Measurements from ENCODE around the gene PIANP.

Gene PIANP

DNA sequence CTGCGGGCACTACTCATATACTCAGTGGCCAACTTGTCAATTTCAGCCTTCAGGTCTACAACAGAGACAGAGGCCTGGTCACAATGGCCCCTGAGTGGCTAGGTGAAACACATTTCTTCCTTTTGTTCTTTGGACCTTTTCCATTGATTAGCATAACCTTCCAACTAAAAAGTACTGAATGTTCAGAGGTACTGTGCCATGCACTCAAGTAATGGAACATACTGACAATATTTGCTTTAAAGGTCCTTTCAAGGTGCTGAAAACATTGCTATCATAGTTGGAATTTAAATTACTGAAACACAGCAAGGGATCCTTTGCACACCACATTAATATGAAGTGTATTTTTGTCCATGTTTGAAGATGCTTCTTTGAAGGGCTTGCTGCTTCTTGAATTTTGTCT, 47.3 kb downstream of the PIANP start:
- in situ Hi-C loops (cut with HindIII; ENCODE audit: low sequenced_read_pairs): no loop called here

DNA sequence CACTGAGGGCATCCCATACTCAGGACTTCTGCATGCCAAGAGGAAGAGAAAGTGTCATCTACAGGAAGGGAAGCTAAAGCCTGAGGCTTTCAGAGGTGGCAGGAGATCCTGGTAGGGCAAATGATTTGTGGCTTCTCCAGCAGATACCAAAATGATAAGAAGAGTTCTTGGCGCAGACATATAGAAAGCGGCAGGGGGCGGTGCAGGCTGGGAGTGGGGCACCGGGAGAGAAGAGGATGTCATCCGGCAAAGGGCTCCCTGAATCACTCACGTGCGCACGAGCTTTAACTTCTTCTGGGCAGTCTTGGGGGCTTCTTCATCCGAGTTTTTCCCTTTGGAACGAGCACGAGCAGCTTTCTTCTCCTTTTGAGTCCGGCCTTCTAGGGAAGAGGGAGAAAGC, 48.2 kb downstream of the PIANP start:
- TF ChIP-seq, protein P1, sequence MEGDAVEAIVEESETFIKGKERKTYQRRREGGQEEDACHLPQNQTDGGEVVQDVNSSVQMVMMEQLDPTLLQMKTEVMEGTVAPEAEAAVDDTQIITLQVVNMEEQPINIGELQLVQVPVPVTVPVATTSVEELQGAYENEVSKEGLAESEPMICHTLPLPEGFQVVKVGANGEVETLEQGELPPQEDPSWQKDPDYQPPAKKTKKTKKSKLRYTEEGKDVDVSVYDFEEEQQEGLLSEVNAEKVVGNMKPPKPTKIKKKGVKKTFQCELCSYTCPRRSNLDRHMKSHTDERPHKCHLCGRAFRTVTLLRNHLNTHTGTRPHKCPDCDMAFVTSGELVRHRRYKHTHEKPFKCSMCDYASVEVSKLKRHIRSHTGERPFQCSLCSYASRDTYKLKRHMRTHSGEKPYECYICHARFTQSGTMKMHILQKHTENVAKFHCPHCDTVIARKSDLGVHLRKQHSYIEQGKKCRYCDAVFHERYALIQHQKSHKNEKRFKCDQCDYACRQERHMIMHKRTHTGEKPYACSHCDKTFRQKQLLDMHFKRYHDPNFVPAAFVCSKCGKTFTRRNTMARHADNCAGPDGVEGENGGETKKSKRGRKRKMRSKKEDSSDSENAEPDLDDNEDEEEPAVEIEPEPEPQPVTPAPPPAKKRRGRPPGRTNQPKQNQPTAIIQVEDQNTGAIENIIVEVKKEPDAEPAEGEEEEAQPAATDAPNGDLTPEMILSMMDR (IDR thresholded peaks at IDR 0.05; ENCODE audit: low read depth, low read length): no peak
- in situ Hi-C loops (cut with HindIII; ENCODE audit: low sequenced_read_pairs): no loop called here
- no peak overlapping the region for H3K4me3 ChIP-seq (ENCODE audit: low read depth, low read length)
- DNase-seq (ENCODE audit: low read depth, low spot score): no peak

More for the DNA sequence above, 47.3 kb downstream of the PIANP start:
- no peak for DNase-seq (ENCODE audit: low read depth, low spot score)
- H3K4me3 ChIP-seq (ENCODE audit: low read depth, low read length): no peak overlapping the region
- TF ChIP-seq, protein P1 (IDR thresholded peaks at IDR 0.05; ENCODE audit: low read depth, low read length): no peak

DNA sequence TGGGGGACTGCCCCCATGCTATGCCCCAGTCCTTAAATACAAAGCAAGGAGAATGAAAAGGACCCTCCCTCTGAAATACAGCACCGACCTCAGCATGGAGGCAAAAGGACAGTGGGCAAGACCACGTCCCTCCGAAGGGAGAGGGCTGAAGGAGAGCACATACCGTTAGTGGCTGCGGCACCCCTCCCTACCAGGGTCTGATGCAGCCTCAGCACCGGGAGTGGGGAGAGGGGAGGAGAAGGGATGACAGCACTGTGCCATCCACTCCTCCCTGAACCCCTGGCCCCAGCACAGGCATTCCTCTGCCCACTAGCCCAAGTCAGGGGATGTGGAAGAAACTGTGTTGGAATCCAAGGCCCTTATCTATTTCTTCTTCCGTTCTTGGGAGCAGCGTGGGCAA, 49.8 kb downstream of the PIANP start:
- no peak for DNase-seq (ENCODE audit: low read depth, low spot score)
- in situ Hi-C loops (cut with HindIII; ENCODE audit: low sequenced_read_pairs): no loop called here
- TF ChIP-seq, protein P1 (IDR thresholded peaks at IDR 0.05; ENCODE audit: low read depth, low read length): no peak

DNA sequence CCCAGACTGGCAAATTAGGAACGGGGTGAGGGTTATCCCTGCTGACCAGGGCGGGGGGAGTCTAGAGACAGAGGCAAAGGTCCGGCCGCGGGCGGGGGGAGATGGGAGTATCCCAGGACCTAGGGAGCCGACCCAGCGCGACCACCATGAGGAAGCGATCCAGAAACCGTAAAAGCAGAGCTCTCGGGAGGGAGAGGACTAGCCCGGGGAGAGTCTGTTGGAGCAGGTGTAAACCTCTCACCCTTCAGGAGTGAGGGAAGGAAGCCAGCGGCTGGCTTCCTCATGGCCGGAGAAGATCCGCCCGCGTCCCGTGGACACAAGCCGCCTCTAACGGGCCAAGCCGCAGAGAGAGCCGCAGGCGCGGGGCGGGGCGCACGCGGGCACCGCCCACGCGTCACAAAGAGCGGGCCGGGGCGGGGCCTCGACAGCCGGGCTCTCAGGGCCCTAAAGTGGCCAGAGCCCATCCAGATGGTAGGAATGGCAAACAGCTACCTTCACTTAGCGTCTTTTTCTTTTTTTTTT, 53.5 kb downstream of the PIANP start, which contains the start of gene ACRBP:
TSS of gene ACRBP (minus strand) at position 350 of the 522 bp plus-strand sequence. CDS start at position 284, 66 bp downstream.
- in situ Hi-C loops (cut with HindIII; ENCODE audit: low sequenced_read_pairs): no loop called here
- TF ChIP-seq, protein P1 (IDR thresholded peaks at IDR 0.05; ENCODE audit: low read depth, low read length): no peak

More for the DNA sequence above, 49.8 kb downstream of the PIANP start:
- H3K4me3 ChIP-seq (ENCODE audit: low read depth, low read length): no peak overlapping the region

DNA sequence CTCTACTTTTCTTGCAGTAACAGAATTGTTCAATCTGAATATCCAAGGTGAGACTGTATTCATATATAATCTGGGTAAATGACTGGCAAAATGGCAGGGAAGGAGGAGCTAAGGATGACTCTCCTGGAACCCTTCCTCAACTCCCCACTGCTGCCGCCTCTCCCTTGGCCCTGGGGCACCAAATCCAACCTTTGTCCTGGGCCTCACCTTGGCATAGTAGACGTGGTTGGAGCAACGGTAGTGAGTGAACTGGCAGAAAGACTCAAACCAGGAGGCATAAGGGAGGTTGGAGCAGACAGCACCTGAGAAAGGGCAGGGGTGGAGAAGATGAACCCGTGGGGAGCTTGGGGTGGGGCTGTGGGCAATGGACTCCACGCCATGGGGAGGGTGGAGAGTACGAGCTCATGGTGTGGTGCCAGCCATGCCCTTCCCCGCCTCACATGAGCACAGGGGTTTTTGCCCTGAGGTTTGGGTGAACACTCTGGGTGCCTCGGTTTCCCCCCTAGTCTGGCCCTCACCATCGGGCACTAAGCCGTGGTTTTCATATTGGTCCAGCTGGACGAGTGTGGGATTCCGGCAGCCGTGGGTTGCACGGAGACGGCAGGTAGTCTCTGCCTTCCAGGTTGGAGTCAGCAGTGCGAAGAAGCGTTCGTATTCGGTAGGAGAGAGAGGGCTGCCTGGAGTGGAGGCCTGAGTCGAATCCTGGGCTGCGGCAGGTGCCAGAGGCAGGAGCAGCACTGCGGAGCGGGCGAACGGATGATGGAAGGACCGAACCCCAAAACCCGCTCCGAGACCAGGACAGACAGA, 54.1 kb downstream of the PIANP start:
- TF ChIP-seq, protein P1 (IDR thresholded peaks at IDR 0.05; ENCODE audit: low read depth, low read length): no peak
- in situ Hi-C loops (cut with HindIII; ENCODE audit: low sequenced_read_pairs): no loop called here
- no peak for DNase-seq (ENCODE audit: low read depth, low spot score)
- peak overlapping the region; percentile 45 for H3K4me3 ChIP-seq (ENCODE audit: low read depth, low read length)

More for the DNA sequence above, 53.5 kb downstream of the PIANP start, which contains the start of gene ACRBP:
- H3K4me3 ChIP-seq (ENCODE audit: low read depth, low read length): peak within 1 kb of the TSS; percentile 45
- DNase-seq (ENCODE audit: low read depth, low spot score): peak; percentile 62

DNA sequence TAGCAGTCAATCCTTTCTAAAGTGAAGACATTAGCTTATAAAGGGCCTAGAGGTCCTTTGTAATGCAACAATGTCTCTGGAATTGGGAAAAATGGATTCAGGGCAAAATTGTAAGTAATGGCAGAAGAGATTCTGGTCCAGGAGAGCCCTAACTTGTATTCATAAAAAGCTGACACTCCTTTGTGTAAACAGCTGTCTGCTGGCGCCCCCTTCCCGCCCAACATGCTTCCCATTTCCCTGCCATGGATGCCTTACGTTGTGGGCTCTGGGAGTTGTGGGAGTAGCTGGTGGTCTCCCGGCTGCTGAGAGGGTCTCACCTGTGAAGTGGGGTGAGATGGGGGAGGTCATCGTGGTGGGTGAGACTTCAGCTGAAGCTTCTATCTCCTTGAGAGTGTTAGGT, 55.7 kb downstream of the PIANP start:
- no peak overlapping the region for H3K4me3 ChIP-seq (ENCODE audit: low read depth, low read length)
- TF ChIP-seq, protein P1 (IDR thresholded peaks at IDR 0.05; ENCODE audit: low read depth, low read length): peak; percentile 40
- in situ Hi-C loops (cut with HindIII; ENCODE audit: low sequenced_read_pairs): no loop called here
- no peak for DNase-seq (ENCODE audit: low read depth, low spot score)
